Measurements from ENCODE around the gene MYADML2. TPM values are rescaled to one million over a fixed set of nuclear protein-coding genes. Genes with fewer than 3 reads are reported as not detected.
A peak's percentile ranks its signal among the peaks of the same experiment; 100 is the strongest.

Gene MYADML2
- total RNA-seq, 4 donors from 2014 or later = not detected

DNA sequence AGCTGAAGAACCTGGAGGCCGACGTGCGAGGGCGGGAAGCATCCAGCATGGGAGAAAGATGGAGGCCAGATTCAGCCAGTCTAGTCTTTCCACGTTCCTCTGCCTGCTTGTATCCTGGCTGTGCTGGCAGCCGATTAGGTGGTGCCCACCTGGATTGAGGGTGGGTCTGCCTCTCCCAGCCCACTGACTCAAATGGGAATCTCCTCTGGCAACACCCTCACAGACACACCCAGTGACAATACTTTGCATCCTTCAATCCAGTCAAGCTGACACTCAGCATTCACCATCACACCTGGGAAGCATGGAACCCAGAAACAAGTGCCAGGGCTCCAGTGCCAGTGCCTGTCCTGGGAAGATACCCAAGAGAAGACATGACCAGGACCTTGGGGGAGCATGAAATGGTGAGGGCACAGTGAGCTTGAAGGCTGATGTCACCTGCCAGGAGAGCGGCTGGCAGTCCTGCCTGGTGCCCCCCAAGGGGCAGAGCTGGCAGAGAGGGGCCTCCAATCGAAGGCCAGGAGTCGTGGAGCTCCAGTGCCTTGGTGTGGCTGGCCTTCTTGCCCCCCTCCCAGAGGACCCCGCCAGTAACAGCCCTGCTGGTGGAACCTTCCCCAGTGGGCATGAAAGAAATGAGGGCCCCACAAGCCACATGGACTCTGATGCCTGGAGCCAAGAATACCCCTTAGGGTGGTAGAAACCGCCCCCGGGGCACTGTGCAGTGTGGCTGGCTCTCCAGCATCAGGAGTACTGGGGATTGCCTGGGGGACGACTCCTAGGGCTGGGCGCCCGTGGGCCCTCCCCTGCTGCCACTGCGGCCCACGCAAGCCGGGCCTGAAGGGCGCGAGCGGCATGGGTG, 45.6 kb downstream of the MYADML2 start:
- H3K4me3 ChIP-seq = peak overlapping the region; percentile 23 to 62 (median 39)
- WGBS, 2 donors = 94 to 98% methylated on average over 6 to 7 of the region's 21 CpGs

GRCh38 chr17:81900181-81900820, 46.7 kb downstream of the MYADML2 start:
- peaks cover 10 to 78% (median 21%) of the 10 kb centered on the region in 3 donors for H3K36me3 ChIP-seq
- 29 to 44% methylated on average over 7 to 11 of the region's 18 CpGs for WGBS, 2 donors

More for the DNA sequence above, 45.6 kb downstream of the MYADML2 start:
- TF ChIP-seq, protein P1, sequence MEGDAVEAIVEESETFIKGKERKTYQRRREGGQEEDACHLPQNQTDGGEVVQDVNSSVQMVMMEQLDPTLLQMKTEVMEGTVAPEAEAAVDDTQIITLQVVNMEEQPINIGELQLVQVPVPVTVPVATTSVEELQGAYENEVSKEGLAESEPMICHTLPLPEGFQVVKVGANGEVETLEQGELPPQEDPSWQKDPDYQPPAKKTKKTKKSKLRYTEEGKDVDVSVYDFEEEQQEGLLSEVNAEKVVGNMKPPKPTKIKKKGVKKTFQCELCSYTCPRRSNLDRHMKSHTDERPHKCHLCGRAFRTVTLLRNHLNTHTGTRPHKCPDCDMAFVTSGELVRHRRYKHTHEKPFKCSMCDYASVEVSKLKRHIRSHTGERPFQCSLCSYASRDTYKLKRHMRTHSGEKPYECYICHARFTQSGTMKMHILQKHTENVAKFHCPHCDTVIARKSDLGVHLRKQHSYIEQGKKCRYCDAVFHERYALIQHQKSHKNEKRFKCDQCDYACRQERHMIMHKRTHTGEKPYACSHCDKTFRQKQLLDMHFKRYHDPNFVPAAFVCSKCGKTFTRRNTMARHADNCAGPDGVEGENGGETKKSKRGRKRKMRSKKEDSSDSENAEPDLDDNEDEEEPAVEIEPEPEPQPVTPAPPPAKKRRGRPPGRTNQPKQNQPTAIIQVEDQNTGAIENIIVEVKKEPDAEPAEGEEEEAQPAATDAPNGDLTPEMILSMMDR (IDR thresholded peaks at IDR 0.05) = no peak
- no peak for TF ChIP-seq POLR2A (IDR thresholded peaks at IDR 0.05)
- H3K27me3 ChIP-seq = peaks cover 0 to 20% (median 0%) of the 10 kb centered on the region in 4 donors
- intact Hi-C loops (cut with DNase I) = no loop called here
- no peaks in the 10 kb centered on the region for H3K9me3 ChIP-seq
- DNase-seq = no peak
- H3K36me3 ChIP-seq = peaks cover 10 to 78% (median 15%) of the 10 kb centered on the region in 3 donors
- peaks cover 11 to 43% (median 13%) of the 10 kb centered on the region in 3 donors for H3K4me1 ChIP-seq
- no peak overlapping the region for H3K27ac ChIP-seq

DNA sequence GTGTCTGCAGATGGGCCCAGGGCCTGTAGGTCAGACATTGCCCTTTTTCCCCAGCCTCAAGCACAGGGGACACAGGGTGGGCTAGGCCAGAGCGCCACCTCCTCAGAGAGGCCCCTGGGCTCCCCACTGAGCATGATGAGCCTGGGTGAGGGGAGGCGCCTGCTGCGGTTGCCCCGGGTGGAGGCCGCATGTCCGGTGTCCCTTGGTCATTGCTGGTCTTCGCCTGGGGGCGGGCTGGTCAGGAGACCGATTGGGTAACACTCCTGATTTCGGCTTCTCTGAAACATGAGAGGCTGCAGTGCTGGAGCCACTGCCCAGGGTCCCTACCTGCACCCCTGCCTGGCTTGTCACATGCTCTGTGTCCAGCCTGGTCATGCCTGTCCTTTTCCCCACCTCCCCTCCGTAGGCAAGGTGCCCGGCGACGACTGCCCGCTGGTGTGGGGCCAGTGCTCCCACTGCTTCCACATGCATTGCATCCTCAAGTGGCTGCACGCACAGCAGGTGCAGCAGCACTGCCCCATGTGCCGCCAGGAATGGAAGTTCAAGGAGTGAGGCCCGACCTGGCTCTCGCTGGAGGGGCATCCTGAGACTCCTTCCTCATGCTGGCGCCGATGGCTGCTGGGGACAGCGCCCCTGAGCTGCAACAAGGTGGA, 47.4 kb downstream of the MYADML2 start:
- no peak overlapping the region for H3K4me3 ChIP-seq
- DNase-seq = no peak
- no peaks in the 10 kb centered on the region for H3K9me3 ChIP-seq
- H3K36me3 ChIP-seq = peaks cover 10 to 78% (median 25%) of the 10 kb centered on the region in 3 donors
- intact Hi-C loops (cut with DNase I) = no loop called here
- TF ChIP-seq, protein P1 (IDR thresholded peaks at IDR 0.05) = no peak
- no peak for TF ChIP-seq POLR2A (IDR thresholded peaks at IDR 0.05)
- WGBS, 2 donors = 100% methylated on average over 2 of the region's 22 CpGs; no CpG with 5 or more reads in 1 of the 2 donors
- peaks cover 0 to 20% (median 0%) of the 10 kb centered on the region in 4 donors for H3K27me3 ChIP-seq
- H3K4me1 ChIP-seq = peaks cover 11 to 43% (median 13%) of the 10 kb centered on the region in 3 donors
- H3K27ac ChIP-seq = no peak overlapping the region

More at GRCh38 chr17:81900181-81900820, 46.7 kb downstream of the MYADML2 start:
- TF ChIP-seq POLR2A (IDR thresholded peaks at IDR 0.05) = no peak
- TF ChIP-seq, protein P1 (IDR thresholded peaks at IDR 0.05) = no peak
- no peak for DNase-seq
- intact Hi-C loops (cut with DNase I) = no loop called here
- no peak overlapping the region for H3K4me3 ChIP-seq
- peaks cover 0 to 20% (median 0%) of the 10 kb centered on the region in 4 donors for H3K27me3 ChIP-seq
- H3K27ac ChIP-seq = no peak overlapping the region
- no peaks in the 10 kb centered on the region for H3K9me3 ChIP-seq
- H3K4me1 ChIP-seq = peaks cover 11 to 43% (median 13%) of the 10 kb centered on the region in 3 donors

DNA sequence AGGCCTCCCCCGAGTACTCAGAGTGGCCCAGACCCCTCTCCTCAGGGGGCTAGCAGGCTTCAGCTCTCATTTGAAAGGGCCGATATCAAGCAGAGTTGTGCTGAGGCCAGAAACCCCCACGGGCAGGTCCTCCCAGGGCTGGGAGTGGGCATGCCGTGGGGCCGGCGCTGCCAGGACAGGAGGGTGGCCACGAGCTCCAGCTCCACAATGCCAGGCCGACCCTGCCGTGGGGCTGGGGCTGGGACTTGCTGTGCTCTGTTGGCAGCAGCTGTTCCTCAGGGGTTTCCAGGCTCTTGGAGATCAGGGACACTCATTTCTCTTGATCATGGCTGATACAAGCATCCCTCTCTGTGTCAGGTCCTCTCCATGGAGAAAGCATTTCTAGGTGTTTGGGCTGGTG, 48.1 kb downstream of the MYADML2 start:
- H3K27me3 ChIP-seq = peaks cover 0 to 20% (median 0%) of the 10 kb centered on the region in 4 donors
- intact Hi-C loops (cut with DNase I) = no loop called here
- no peak overlapping the region for H3K4me3 ChIP-seq
- no peak for DNase-seq
- WGBS, 2 donors = 78% methylated on average over 2 of the region's 9 CpGs; no CpG with 5 or more reads in 1 of the 2 donors
- peaks cover 10 to 78% (median 25%) of the 10 kb centered on the region in 3 donors for H3K36me3 ChIP-seq
- no peaks in the 10 kb centered on the region for H3K9me3 ChIP-seq
- peaks cover 11 to 43% (median 13%) of the 10 kb centered on the region in 3 donors for H3K4me1 ChIP-seq
- H3K27ac ChIP-seq = peak overlapping the region in 1 of 4 donors; percentile 44
- TF ChIP-seq, protein P1 (IDR thresholded peaks at IDR 0.05) = no peak
- TF ChIP-seq POLR2A (IDR thresholded peaks at IDR 0.05) = no peak
